B cell (primary cell): ENCODE data around the gene RBM4B. TPM values are rescaled to one million over a fixed set of nuclear protein-coding genes. Genes with fewer than 3 reads are reported as not detected.

Source experiments
- ATAC-seq: fragments of 200-7000 bp; cut with Tn5 transposase; one replicate; pipeline ENCODE4 v1.10.0; 2021; ENCODE audit warnings: low read depth, mild to moderate bottlenecking, moderate number of reproducible peaks, moderate library complexity
- CTCF ChIA-PET: fragments of 350-600 bp; sonication (Branson Sonifier 250); formaldehyde crosslinking; loops from one replicate; lab custom pipeline; 2021; ENCODE audit warnings: antibody characterized with exemption, inconsistent platforms; lab: Charles Lee
- POLR2A ChIA-PET: fragments of 350-600 bp; sonication (Branson Sonifier 250); formaldehyde crosslinking; loops from one replicate; lab custom pipeline; 2021; ENCODE audit warnings: antibody characterized with exemption; lab: Charles Lee
- DNase-seq: peaks from one replicate; pipeline ENCODE4 v3.0.0; 2013
- H2AFZ ChIP-seq: 2 replicates; pipeline ENCODE4 v1.6.1; 2012; ENCODE audit warnings: mild to moderate bottlenecking, low read depth, low read length; ENCODE audit not compliant: insufficient read depth, poor library complexity, severe bottlenecking
- H3K27ac ChIP-seq, 2 donors: 1 replicate in 1 of 2; 2 replicates in 1 of 2; pipeline ENCODE4 v1.5.1; 2012 to 2013; ENCODE audit warnings: low read length in 2 of 2, mild to moderate bottlenecking in 2 of 2, moderate library complexity in 1 of 2
- H3K27me3 ChIP-seq, 4 experiments: fragments of 200-600 bp in 1 of 4; sonication (generic) in 1 of 4; replicated peaks in 1 of 4; 1 replicate in 2 of 4; 2 replicates in 2 of 4; pipeline versions ENCODE4 v1.6.1 to v1.7.0; 2013 to 2016; ENCODE audit warnings: low read length in 3 of 4, mild to moderate bottlenecking in 2 of 4, mixed read lengths in 1 of 4, moderate library complexity in 1 of 4; ENCODE audit not compliant: insufficient read depth in 4 of 4, control insufficient read depth in 3 of 4; ENCODE audit errors: control extremely low read depth in 1 of 4
- H3K36me3 ChIP-seq, 2 experiments: replicated peaks in 1 of 2; 1 replicate in 1 of 2; 2 replicates in 1 of 2; pipeline versions ENCODE4 v1.6.1 to v1.7.1; 2013; ENCODE audit warnings: low read length in 1 of 2; ENCODE audit not compliant: insufficient read depth in 2 of 2, control insufficient read depth in 1 of 2; ENCODE audit errors: control extremely low read depth in 1 of 2, extremely low read depth in 1 of 2
- H3K4me1 ChIP-seq, 2 donors: fragments of 200-600 bp in 1 of 2; sonication (generic) in 1 of 2; 1 replicate in 1 of 2; 2 replicates in 1 of 2; pipeline versions ENCODE4 v1.5.1 to v1.6.1; 2013 to 2017; ENCODE audit warnings: low read length in 2 of 2; ENCODE audit not compliant: control insufficient read depth in 2 of 2, insufficient read depth in 2 of 2
- H3K4me2 ChIP-seq: replicated peaks from 2 replicates; pipeline ENCODE3; 2012; ENCODE audit warnings: mild to moderate bottlenecking, low read depth, low read length; ENCODE audit not compliant: poor library complexity, severe bottlenecking
- H3K4me3 ChIP-seq, 5 experiments: fragments of 200-600 bp in 1 of 5; sonication (generic) in 1 of 5; 1 replicate in 3 of 5; 2 replicates in 2 of 5; pipeline versions ENCODE4 v1.5.1 to v1.7.0; 2011 to 2016; ENCODE audit warnings: low read length in 4 of 5, mild to moderate bottlenecking in 4 of 5, low read depth in 2 of 5, control low read depth in 1 of 5, moderate library complexity in 1 of 5; ENCODE audit not compliant: insufficient read depth in 1 of 5; ENCODE audit errors: control extremely low read depth in 1 of 5, extremely low read depth in 1 of 5
- H3K79me2 ChIP-seq: fragments of 200-600 bp; sonication (generic); one replicate; pipeline ENCODE4 v1.6.0; 2016; ENCODE audit warnings: low read length; ENCODE audit not compliant: control insufficient read depth, insufficient read depth
- H3K9ac ChIP-seq: fragments of 200-600 bp; sonication (generic); 2 replicates; pipeline ENCODE4 v1.6.1; 2017; ENCODE audit warnings: mild to moderate bottlenecking, low read length, moderate library complexity
- H3K9me3 ChIP-seq, 3 donors: one replicate each; pipeline versions ENCODE4 v1.6.1 to v1.7.1; 2013; ENCODE audit warnings: low read length in 2 of 3; ENCODE audit not compliant: control insufficient read depth in 2 of 3, insufficient read depth in 1 of 3; ENCODE audit errors: control extremely low read depth in 1 of 3
- H4K20me1 ChIP-seq: 2 replicates; pipeline ENCODE4 v1.6.0; 2012; ENCODE audit warnings: mild to moderate bottlenecking, low read length; ENCODE audit not compliant: insufficient read depth, control insufficient read depth, poor library complexity, severe bottlenecking
- H3K27ac Mint-ChIP-seq: one replicate; pipeline ENCODE4 v1.8.0; 2021; ENCODE audit warnings: mixed read lengths
- H3K27me3 Mint-ChIP-seq: one replicate; pipeline ENCODE4 v1.8.0; 2021; ENCODE audit warnings: mixed read lengths
- H3K4me1 Mint-ChIP-seq: one replicate; pipeline ENCODE4 v1.8.0; 2021; ENCODE audit warnings: mixed read lengths
- H3K4me3 Mint-ChIP-seq: one replicate; pipeline ENCODE4 v1.8.0; 2021; ENCODE audit warnings: mixed read lengths
- H3K9me3 Mint-ChIP-seq: one replicate; pipeline ENCODE4 v1.8.0; 2022; ENCODE audit warnings: mixed read lengths; ENCODE audit not compliant: insufficient read depth
- CTCF ChIP-seq: fragments of 200-600 bp; IDR thresholded peaks from one replicate; pipeline ENCODE4 v1.8.0; 2022; ENCODE audit warnings: antibody characterized with exemption, mild to moderate bottlenecking
- EZH2 ChIP-seq: IDR thresholded peaks from 2 replicates; pipeline ENCODE4 v1.6.1; 2012; ENCODE audit warnings: borderline replicate concordance, low read depth, mild to moderate bottlenecking, moderate library complexity, low read length; ENCODE audit not compliant: insufficient read depth, poor library complexity, severe bottlenecking
- WGBS: methylation state at CpG from one replicate; pipeline ENCODE4 v1.1.5; 2013; ENCODE audit warnings: missing lambda C conversion rate; ENCODE audit not compliant: insufficient coverage; 5-methylcytosine and 5-hydroxymethylcytosine counted together
- intact Hi-C: fragments of 100-400 bp; cut with micrococcal nuclease; formaldehyde crosslinking; loops from one replicate; pipeline ENCODE4 v1.10.0; 2022
- polyA plus RNA-seq: library from polyadenylated mRNA; depleted of rRNA; stranded (reverse); fragments of >200 nt; gene quantifications from 2 replicates; pipeline ENCODE4 v1.2.3, GENCODE V29; 2012
- total RNA-seq, 2 donors: library from RNA; stranded (reverse); fragments of 120-200 nt in 1 of 2; gene quantifications; 1 replicate in 1 of 2; 2 replicates in 1 of 2; pipeline versions ENCODE4 v1.2.3 to v1.2.4, GENCODE V29; 2013 to 2022

RBM4B gene
- total and polyA plus RNA-seq, 2 donors (not counting 1 experiment from before 2014, with no cell fraction given): 33.2 to 61.3 TPM

- Mint-ChIP-seq H3K9me3 (no peaks in the 10 kb centered on the region), H3K27me3 (no peaks in the 10 kb centered on the region), H3K27ac (no peak overlapping the region), H3K4me3 (no peak overlapping the region), H3K4me1 (no peaks in the 10 kb centered on the region)
- WGBS: 93% methylated on average over 6 of the region's 10 CpGs
- H3K79me2 ChIP-seq: no peaks in the 10 kb centered on the region
- no peak overlapping the region for H3K27ac ChIP-seq
- H3K4me3 ChIP-seq: no peak overlapping the region
- CTCF ChIA-PET: interaction anchor here (0.6 kb wide), 1 partner anchor 1651 kb away, joined by 3 read pairs; no protein-coding TSS in a partner anchor
- H3K36me3 ChIP-seq: no peaks in the 10 kb centered on the region
- no peak for ATAC-seq
- no peak for TF ChIP-seq EZH2
- TF ChIP-seq CTCF: no peak
- POLR2A ChIA-PET: no interaction called here
- no peak overlapping the region for H3K4me2 ChIP-seq
- no peaks in the 10 kb centered on the region for H4K20me1 ChIP-seq
- no peaks in the 10 kb centered on the region for H3K27me3 ChIP-seq
- no peak for DNase-seq
- H3K9ac ChIP-seq: no peak overlapping the region
- intact Hi-C loops: no loop called here
- H2AFZ ChIP-seq: no peak overlapping the region
- peaks cover 0 to 16% (median 0%) of the 10 kb centered on the region in 3 donors for H3K9me3 ChIP-seq
- H3K4me1 ChIP-seq: no peaks in the 10 kb centered on the region
These were observed 23.9 kb upstream of the RBM4B start for GRCh38 chr11:66701432-66702240.

- no peaks in the 10 kb centered on the region for H4K20me1 ChIP-seq
- no peak for DNase-seq
- H3K4me1 ChIP-seq: no peaks in the 10 kb centered on the region
- ATAC-seq: no peak
- H2AFZ ChIP-seq: no peak overlapping the region
- POLR2A ChIA-PET: no interaction called here
- intact Hi-C loops: no loop called here
- no peak overlapping the region for H3K27ac ChIP-seq
- H3K4me2 ChIP-seq: no peak overlapping the region
- H3K9me3 ChIP-seq: peaks cover 0 to 16% (median 0%) of the 10 kb centered on the region in 3 donors
- H3K9ac ChIP-seq: no peak overlapping the region
- WGBS: 98% methylated on average over 27 of the region's 27 CpGs
- H3K79me2 ChIP-seq: no peaks in the 10 kb centered on the region
- H3K27ac Mint-ChIP-seq: no peak overlapping the region
- H3K4me3 Mint-ChIP-seq: no peak overlapping the region
- no peak overlapping the region for H3K4me3 ChIP-seq
- no peaks in the 10 kb centered on the region for H3K27me3 ChIP-seq
- no peaks in the 10 kb centered on the region for H3K27me3 Mint-ChIP-seq
- H3K9me3 Mint-ChIP-seq: no peaks in the 10 kb centered on the region
- TF ChIP-seq EZH2: no peak
- TF ChIP-seq CTCF: no peak
- no peaks in the 10 kb centered on the region for H3K36me3 ChIP-seq
- CTCF ChIA-PET: no interaction called here
- H3K4me1 Mint-ChIP-seq: no peaks in the 10 kb centered on the region
These were observed 23.1 kb upstream of the RBM4B start for GRCh38 chr11:66700742-66701141.
